ENCODE results near the gene SLC45A1. TPM values are rescaled to one million over a fixed set of nuclear protein-coding genes. Genes with fewer than 3 reads are reported as not detected.

SLC45A1 gene
- total and polyA plus RNA-seq, 2 of the 4 experiments (the other 2 are of a cell fraction), result 0.72 to 3.9 TPM

- Histone ChIP-seq H4K8ac (ENCODE audit: low read depth in 2 of 2, low read length in 2 of 2) (no peak overlapping the region), H3K9me3 (ENCODE audit: control insufficient read depth, insufficient read depth, low read length) (no peaks in the 10 kb centered on the region), H3K56ac (ENCODE audit: extremely low read depth, insufficient read depth, low read length) (no peak overlapping the region), H2AK9ac (replicated peaks; ENCODE audit: low read depth, low read length, poor library complexity) (no peak overlapping the region), H2AK5ac (ENCODE audit: low read depth, low read length) (no peak overlapping the region), H3K27ac (ENCODE audit: insufficient read depth, low read length) (no peak overlapping the region), H4K91ac (ENCODE audit: insufficient read depth, low read depth, low read length) (no peak overlapping the region), H2BK120ac (ENCODE audit: low read depth, low read length) (no peak overlapping the region), H3K23ac (ENCODE audit: low read depth, low read length) (no peak overlapping the region; the same call in 1 of the 2 replicates), H4K5ac (ENCODE audit: low read depth, low read length) (no peak overlapping the region), H2BK5ac (ENCODE audit: low read depth, low read length, poor library complexity, severe bottlenecking) (no peak overlapping the region), H3K9me1 (ENCODE audit: insufficient read depth, low read length) (peaks cover 40% of the 10 kb centered on the region), H3K36me3 (ENCODE audit: control insufficient read depth, insufficient read depth, low read length) (peaks cover 72% of the 10 kb centered on the region), H3K4me3 (ENCODE audit: insufficient read depth, low read depth, low read length) (no peak overlapping the region), H3K18ac (ENCODE audit: low read depth, low read length) (no peak overlapping the region), H4K20me1 (ENCODE audit: insufficient read depth, low read length) (peaks cover 77% of the 10 kb centered on the region), H2BK15ac (ENCODE audit: low read depth, low read length) (peak overlapping the region; percentile 32; the same call in 1 of the 3 replicates), H3K4ac (ENCODE audit: low read depth, low read length) (no peak overlapping the region), H2BK20ac (ENCODE audit: low read depth, low read length) (no peak overlapping the region), H3K4me2 (ENCODE audit: low read depth, low read length) (no peak overlapping the region), H3K79me1 (ENCODE audit: low read depth in 1 of 2, low read length in 2 of 2) (peaks cover 60 to 89% of the 10 kb centered on the region in 2 experiments), H3K4me1 (ENCODE audit: control insufficient read depth, insufficient read depth, low read length) (peaks cover 24% of the 10 kb centered on the region), H2AFZ (replicated peaks; ENCODE audit: low read length, poor library complexity) (no peak overlapping the region), H3K27me3 (ENCODE audit: control insufficient read depth, insufficient read depth, low read length) (no peaks in the 10 kb centered on the region), H3K9ac (ENCODE audit: low read depth, low read length) (no peak overlapping the region), H3K14ac (replicated peaks; ENCODE audit: low read depth, low read length) (peak overlapping the region; percentile 26; the same call in 1 of the 2 replicates)
- dilution Hi-C loops (cut with HindIII; ENCODE audit: low sequenced_read_pairs, unreplicated experiment), result no loop called here
- 85% methylated on average over 2 of the region's 24 CpGs; no CpG with 5 or more reads in 1 of the 2 experiments for WGBS, 2 experiments (ENCODE audit: extremely low coverage in 2 of 2, insufficient read length in 1 of 2)
- TF ChIP-seq RAD21 (IDR thresholded peaks at IDR 0.05; ENCODE audit: low read length) (no peak), MAZ (IDR thresholded peaks at IDR 0.05; ENCODE audit: borderline replicate concordance, low read depth, low read length) (no peak), MAFK (IDR thresholded peaks at IDR 0.05; ENCODE audit: low read depth, low read length) (no peak), SMC3 (IDR thresholded peaks at IDR 0.05; ENCODE audit: low read depth, low read length) (no peak), CEBPB (IDR thresholded peaks at IDR 0.05; ENCODE audit: low read depth, low read length) (no peak), NFE2L2 (IDR thresholded peaks at IDR 0.05; ENCODE audit: low read depth, low read length) (no peak), BHLHE40 (IDR thresholded peaks at IDR 0.05; ENCODE audit: low read depth, low read length) (no peak), RCOR1 (IDR thresholded peaks at IDR 0.05; ENCODE audit: insufficient replicate concordance, low read length) (no peak), RFX5 (IDR thresholded peaks at IDR 0.05; ENCODE audit: low read depth, low read length) (no peak), MXI1 (IDR thresholded peaks at IDR 0.05; ENCODE audit: borderline replicate concordance, low read depth, low read length) (no peak), CTCF (conservative IDR thresholded peaks at IDR 0.05; ENCODE audit: low read depth, low read length) (no peak), CHD1 (IDR thresholded peaks at IDR 0.05; ENCODE audit: low read depth, low read length) (no peak), FOS (IDR thresholded peaks at IDR 0.05; ENCODE audit: low read depth, low read length) (no peak), POLR2A (IDR thresholded peaks at IDR 0.05; ENCODE audit: low read depth, low read length) (no peak), ELK1 (IDR thresholded peaks at IDR 0.05; ENCODE audit: borderline replicate concordance, low read depth, low read length) (no peak), USF2 (IDR thresholded peaks at IDR 0.05; ENCODE audit: low read depth, low read length) (no peak)
- in situ Hi-C loops (cut with MboI; ENCODE audit: low sequenced_read_pairs), result no loop called here
- ChIA-PET POLR2A (ENCODE audit: unreplicated experiment) (no interaction called here), CTCF (interaction anchor here (0.6 kb wide), 1 partner anchor 361 kb away, joined by 3 read pairs; no protein-coding TSS in a partner anchor)
- intact Hi-C loops (cut with micrococcal nuclease), result no loop called here
- no TSS peak for BruUV-seq (replicated peaks)
- no peak for DNase-seq
- no peak for ATAC-seq (ENCODE audit: low read depth)
Measured at GRCh38 chr1:8365661-8366362, 47.9 kb downstream of the SLC45A1 start.

Data from IMR-90 (cell line).